Stomach (tissue), 9 donors: ENCODE measurements around the gene ZBTB7B. TPM values are rescaled to one million over a fixed set of nuclear protein-coding genes. Genes with fewer than 3 reads are reported as not detected.

Experiments
- DNase-seq, 2 donors: peaks; one replicate each; pipeline versions ENCODE4 v3.0.0 to v3.0.0-alpha.2; 2013 to 2019
- H3K27ac ChIP-seq, 5 donors: fragments of 200-600 bp in 4 of 5; sonication (generic) in 4 of 5; one replicate each; pipeline ENCODE4 v1.5.1; 2013 to 2019; ENCODE audit warnings: mild to moderate bottlenecking in 1 of 5, moderate library complexity in 1 of 5
- H3K27me3 ChIP-seq, 3 donors: fragments of 200-600 bp; sonication (generic); one replicate each; pipeline ENCODE4 v1.5.1; 2017 to 2019; ENCODE audit warnings: mixed run types in 1 of 3
- H3K36me3 ChIP-seq, 4 donors: fragments of 200-600 bp; sonication (generic); 1 replicate in 3 of 4; 2 replicates in 1 of 4; pipeline ENCODE4 v1.5.1; 2016 to 2019
- H3K4me1 ChIP-seq, 4 donors: fragments of 200-600 bp; sonication (generic); one replicate each; pipeline ENCODE4 v1.5.1; 2016 to 2019
- H3K4me3 ChIP-seq, 4 donors: fragments of 200-600 bp; sonication (generic) in 3 of 4; one replicate each; pipeline ENCODE4 v1.5.1; 2016 to 2019; ENCODE audit warnings: mild to moderate bottlenecking in 1 of 4
- H3K9me3 ChIP-seq, 4 donors: fragments of 200-600 bp; sonication (generic); one replicate each; pipeline ENCODE4 v1.5.1; 2016 to 2019
- CTCF ChIP-seq, 7 experiments: fragments of 450-650 bp in 4 of 7; fragments of 200-600 bp in 3 of 7; sonication (generic) in 3 of 7; IDR thresholded peaks; one replicate each; pipeline ENCODE4 v1.5.1; 2016 to 2019; ENCODE audit warnings: antibody characterized with exemption in 7 of 7, control low read depth in 2 of 7, mild to moderate bottlenecking in 1 of 7
- EP300 ChIP-seq: sonication (generic); formaldehyde crosslinking; IDR thresholded peaks from one replicate; pipeline ENCODE4 v1.6.1; 2017; ENCODE audit warnings: antibody characterized with exemption
- POLR2A ChIP-seq, 4 donors: fragments of 450-650 bp; IDR thresholded peaks; one replicate each; pipeline ENCODE4 v1.6.1; 2016; ENCODE audit warnings: antibody characterized with exemption in 4 of 4, control low read depth in 2 of 4, mild to moderate bottlenecking in 1 of 4, moderate library complexity in 1 of 4
- POLR2AphosphoS5 ChIP-seq, 3 donors: sonication (generic); formaldehyde crosslinking; IDR thresholded peaks; one replicate each; pipeline ENCODE4 v1.6.1; 2016; ENCODE audit warnings: antibody characterized with exemption in 3 of 3
- WGBS, 5 donors: extraction: QIAGEN DNeasy Blood & Tissue Kit in 3 of 5; methylation state at CpG; one replicate each; pipeline versions ENCODE4 v1.1.5 to v1.1.7; 2013 to 2018; 5-methylcytosine and 5-hydroxymethylcytosine counted together
- intact Hi-C: fragments of 100-400 bp; cut with DNase I; formaldehyde crosslinking; loops from one replicate; pipeline ENCODE4 v1.15.1; 2023; ENCODE audit warnings: low total_unique reads
- polyA plus RNA-seq, 3 donors: library from polyadenylated mRNA; stranded (reverse); fragments of 200-250 nt; gene quantifications; one replicate each; pipeline ENCODE4 v1.2.3, GENCODE V29; 2013
- total RNA-seq, 5 donors: library from RNA; depleted of rRNA; stranded (reverse); fragments of >200 nt; gene quantifications; one replicate each; pipeline versions ENCODE4 v1.1.0 to v1.2.3, GENCODE V29; 2014 to 2016
- donor health status: healthy with polysubstance abuse.
- donor health status: Bipolar disorder and iron deficiency.
- donor health status: healthy.

Gene ZBTB7B
- total and polyA plus RNA-seq, 8 donors = 29.6 to 134 (median 38.1) TPM

- Histone ChIP-seq H3K4me3 (peak within 1 kb of the TSS; percentile 84 to 95 (median 89)), H3K27ac (peak within 1 kb of the TSS; percentile 98 to 99 (median 99)), H3K36me3 (peaks cover 34 to 59% (median 58%) of the 10 kb centered on the region in 4 donors), H3K9me3 (no peaks in the 10 kb centered on the region), H3K27me3 (no peaks in the 10 kb centered on the region), H3K4me1 (peaks cover 31 to 80% (median 68%) of the 10 kb centered on the region in 4 donors)
- intact Hi-C loops = loop anchor here (10.0 kb wide), 1 partner anchor 53 kb away; no protein-coding TSS in a partner anchor
- TF ChIP-seq CTCF (IDR thresholded peaks at IDR 0.05) = peak in 5 of 7 experiments; percentile 30 to 77 (median 40)
- peak in 1 of 4 donors; percentile 31 for TF ChIP-seq POLR2A (IDR thresholded peaks at IDR 0.05)
- TF ChIP-seq EP300 = no peak
- peak; percentile 34 to 94 (median 82) for TF ChIP-seq POLR2AphosphoS5 (IDR thresholded peaks at IDR 0.05)
- peak; percentile 81 to 94 for DNase-seq
- WGBS, 5 donors = 0 to 3% (median 1%) methylated on average over 20 to 93 of the region's 93 CpGs
These were observed 41.1 kb upstream of the ZBTB7B start, which contains the start of gene PYGO2 for GRCh38 chr1:154961207-154962155. Gene PYGO2 (minus strand): TSS chr1:154961782. CDS start chr1:154961576, 206 bp downstream.

- H3K9me3 ChIP-seq = no peaks in the 10 kb centered on the region
- WGBS, 5 donors = 1 to 4% (median 2%) methylated on average over 20 to 25 of the region's 25 CpGs
- peak overlapping the region; percentile 98 to 99 (median 99) for H3K27ac ChIP-seq
- H3K4me1 ChIP-seq = peaks cover 23 to 80% (median 67%) of the 10 kb centered on the region in 4 donors
- no peak for TF ChIP-seq POLR2AphosphoS5 (IDR thresholded peaks at IDR 0.05)
- no peak for TF ChIP-seq POLR2A (IDR thresholded peaks at IDR 0.05)
- TF ChIP-seq CTCF (IDR thresholded peaks at IDR 0.05) = no peak
- no peak for TF ChIP-seq EP300
- DNase-seq = peak in 1 of 2 donors; percentile 59
- H3K4me3 ChIP-seq = peak overlapping the region; percentile 84 to 95 (median 89)
- no peaks in the 10 kb centered on the region for H3K27me3 ChIP-seq
- intact Hi-C loops = loop anchor here (10.0 kb wide), 1 partner anchor 53 kb away; no protein-coding TSS in a partner anchor
- H3K36me3 ChIP-seq = peaks cover 41 to 67% (median 66%) of the 10 kb centered on the region in 4 donors
These were observed 40.3 kb upstream of the ZBTB7B start for GRCh38 chr1:154962156-154962749.

GRCh38 chr1:154962795-154963330, 39.7 kb upstream of the ZBTB7B start:
- TF ChIP-seq EP300 (no peak), POLR2AphosphoS5 (IDR thresholded peaks at IDR 0.05) (no peak), CTCF (IDR thresholded peaks at IDR 0.05) (no peak), POLR2A (IDR thresholded peaks at IDR 0.05) (no peak)
- DNase-seq = peak in 1 of 2 donors; percentile 5
- Histone ChIP-seq H3K9me3 (no peaks in the 10 kb centered on the region), H3K27me3 (no peaks in the 10 kb centered on the region), H3K4me3 (peak overlapping the region; percentile 84 to 95 (median 89)), H3K4me1 (peaks cover 20 to 79% (median 69%) of the 10 kb centered on the region in 4 donors), H3K36me3 (peaks cover 47 to 72% (median 71%) of the 10 kb centered on the region in 4 donors), H3K27ac (peak overlapping the region in 4 of 5 donors; percentile 98 to 99 (median 98))
- 42 to 69% (median 60%) methylated on average over 6 of the region's 6 CpGs for WGBS, 5 donors
- intact Hi-C loops = loop anchor here (10.0 kb wide), 1 partner anchor 52 kb away; no protein-coding TSS in a partner anchor
